ENCODE data around the gene SPRR3.

SPRR3 gene, protein sequence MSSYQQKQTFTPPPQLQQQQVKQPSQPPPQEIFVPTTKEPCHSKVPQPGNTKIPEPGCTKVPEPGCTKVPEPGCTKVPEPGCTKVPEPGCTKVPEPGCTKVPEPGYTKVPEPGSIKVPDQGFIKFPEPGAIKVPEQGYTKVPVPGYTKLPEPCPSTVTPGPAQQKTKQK

DNA sequence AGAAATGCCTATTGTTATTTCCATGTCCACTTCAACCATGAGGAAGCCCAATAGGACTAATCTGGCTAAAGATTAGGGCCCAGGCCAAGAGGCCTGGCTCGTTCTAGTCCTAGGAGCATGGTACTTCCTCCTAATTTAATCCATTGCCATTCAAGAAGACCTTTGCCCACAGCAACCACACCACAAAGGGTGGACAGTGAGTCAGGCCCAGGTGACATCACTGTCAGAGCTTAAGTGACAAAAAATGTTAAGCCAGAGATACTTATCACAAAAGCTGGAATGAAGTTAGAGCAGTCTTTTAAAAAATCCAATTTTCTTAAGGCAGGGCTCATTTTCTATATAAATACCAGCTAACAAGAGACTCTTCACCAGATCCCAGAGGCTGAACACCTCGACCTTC, at the start of gene SPRR3:
SPRR3 (plus strand) TSS at position 368 of the 400 bp plus-strand sequence. CDS start 1,272 bp downstream, outside the sequence.
- no peak for DNase-seq (ENCODE audit: low read depth)

GRCh38 chr1:152953761-152954160, 47.8 kb upstream of the SPRR3 start:
- no peak for DNase-seq (ENCODE audit: low read depth)

- DNase-seq (ENCODE audit: low read depth): no peak
These were observed 47.1 kb upstream of the SPRR3 start for GRCh38 chr1:152954436-152954835.

DNA sequence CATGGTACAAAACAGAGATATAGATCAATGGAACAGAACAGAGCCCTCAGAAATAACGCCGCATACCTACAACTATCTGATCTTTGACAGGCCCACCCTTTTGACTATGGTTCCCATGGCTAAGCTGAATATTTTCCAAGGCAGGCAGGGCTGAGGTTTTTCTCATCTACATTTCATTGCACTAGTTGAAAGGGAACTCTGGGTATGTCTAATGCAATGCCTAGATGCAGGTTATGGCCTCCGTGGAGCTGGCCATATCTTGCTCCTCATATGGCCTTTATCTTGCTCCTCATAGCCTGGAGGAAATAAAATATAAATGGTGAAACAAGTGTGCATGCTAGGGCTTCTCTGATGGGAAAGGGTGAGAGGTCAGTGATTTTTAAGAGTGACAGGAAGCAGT, 44.0 kb upstream of the SPRR3 start:
- DNase-seq (ENCODE audit: low read depth): no peak

DNA sequence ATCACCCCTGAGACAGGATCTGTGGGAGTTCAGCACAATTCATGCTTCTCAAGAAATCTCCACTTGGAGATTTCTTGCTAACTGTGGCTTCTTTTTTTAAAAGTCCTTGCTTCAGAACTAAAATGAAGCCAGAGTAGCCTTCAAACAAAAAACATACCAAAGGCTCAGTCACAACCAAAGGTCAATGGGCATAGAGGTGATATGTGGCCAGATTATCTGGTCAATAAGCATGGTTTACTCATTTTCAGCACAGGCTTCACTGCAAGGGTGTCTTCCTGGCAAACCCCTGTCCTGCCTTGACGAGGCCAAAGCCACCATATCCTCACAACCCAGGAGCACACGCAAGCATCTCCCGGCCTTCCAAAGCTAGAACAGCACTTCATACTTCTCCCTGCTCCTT, 42.3 kb upstream of the SPRR3 start:
- DNase-seq (ENCODE audit: low read depth): no peak

- no peak for DNase-seq (ENCODE audit: low read depth)
These were observed 41.6 kb upstream of the SPRR3 start for GRCh38 chr1:152959801-152960451.

DNA sequence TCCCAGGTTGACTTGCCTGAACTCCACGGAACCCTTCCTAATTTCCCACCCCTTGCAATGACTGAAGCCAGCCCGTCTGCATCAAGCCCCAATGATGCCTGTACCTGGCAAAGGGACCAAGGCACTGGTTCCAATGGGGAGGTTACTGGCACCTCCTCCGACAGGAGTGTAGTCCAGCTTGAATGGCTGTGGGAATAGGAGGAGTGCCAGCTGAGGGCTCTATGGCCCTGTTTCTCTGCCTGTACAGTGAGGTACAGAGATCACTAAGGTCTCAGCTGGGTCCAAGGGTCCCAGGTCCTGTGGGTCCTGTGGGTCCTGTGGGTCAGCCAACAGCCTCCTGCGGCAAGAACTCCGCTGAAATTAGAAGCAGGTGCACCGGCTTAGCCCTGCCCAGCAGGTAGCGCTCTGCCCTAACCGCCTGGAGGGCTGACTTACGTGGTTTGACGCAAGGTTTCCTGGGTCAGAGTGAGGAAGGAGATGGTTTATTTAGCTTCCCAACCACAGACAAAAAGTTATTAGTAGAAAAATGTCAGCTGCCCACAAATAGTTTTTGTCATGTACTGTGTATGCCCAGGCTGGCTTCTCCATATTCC, 41.0 kb upstream of the SPRR3 start:
- DNase-seq (ENCODE audit: low read depth): no peak

DNA sequence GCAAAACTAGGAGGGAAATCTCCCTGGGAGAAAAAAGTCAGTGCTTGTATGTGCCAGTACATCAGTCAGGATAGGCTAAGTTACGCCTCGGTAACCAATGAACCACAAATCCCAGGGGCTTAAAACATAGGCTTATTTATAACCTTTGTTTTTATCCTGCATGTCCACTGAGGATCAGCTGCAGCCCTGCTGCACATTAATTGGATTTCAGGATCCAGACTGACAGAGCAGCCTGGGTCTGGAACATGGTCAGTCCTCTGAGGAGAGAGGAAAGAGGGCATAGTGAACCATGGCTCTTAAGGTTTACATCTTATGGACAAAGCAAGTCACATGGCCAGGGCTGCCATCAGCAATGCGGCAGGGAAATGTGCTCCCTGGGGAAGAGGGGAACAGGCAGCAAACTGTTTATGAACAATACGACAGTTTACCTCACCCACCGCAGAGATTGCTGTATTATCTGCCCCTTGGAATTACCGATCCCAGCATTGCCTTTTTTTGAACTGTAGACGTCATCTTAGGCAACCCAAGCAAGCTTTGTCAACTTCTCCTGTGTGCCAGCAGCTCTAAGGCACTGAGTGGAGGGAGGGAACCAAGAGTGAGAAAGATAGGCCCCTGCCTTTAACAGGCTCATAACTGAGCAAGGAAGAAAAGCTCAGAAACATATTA, 40.2 kb upstream of the SPRR3 start:
- DNase-seq (ENCODE audit: low read depth): no peak

DNA sequence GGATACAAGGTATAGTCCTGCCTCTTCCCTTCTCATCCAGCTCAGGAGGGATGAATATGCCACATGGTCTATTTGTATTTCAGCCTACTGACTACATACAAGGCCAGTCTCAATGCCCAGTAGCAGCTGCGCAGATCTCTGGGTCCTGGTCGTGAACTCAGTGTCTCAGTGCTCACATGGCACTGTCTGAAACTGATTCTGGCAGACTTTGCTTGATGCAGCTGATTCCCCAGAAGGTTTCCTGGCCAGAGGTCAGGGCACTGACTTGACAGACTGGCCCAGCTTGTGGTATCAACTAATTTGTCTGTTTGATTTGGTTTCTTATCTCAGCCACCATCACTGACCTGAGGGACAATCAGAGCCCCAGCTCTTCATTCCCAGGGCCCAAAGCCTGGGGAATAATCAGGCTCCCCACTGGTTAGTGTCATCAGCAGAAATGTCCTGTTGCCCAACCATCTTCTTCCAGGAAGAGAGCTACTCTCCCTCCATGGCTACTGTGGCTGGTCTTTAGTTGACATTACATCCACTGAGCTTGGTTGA, 38.6 kb upstream of the SPRR3 start:
- DNase-seq (ENCODE audit: low read depth): no peak

DNA sequence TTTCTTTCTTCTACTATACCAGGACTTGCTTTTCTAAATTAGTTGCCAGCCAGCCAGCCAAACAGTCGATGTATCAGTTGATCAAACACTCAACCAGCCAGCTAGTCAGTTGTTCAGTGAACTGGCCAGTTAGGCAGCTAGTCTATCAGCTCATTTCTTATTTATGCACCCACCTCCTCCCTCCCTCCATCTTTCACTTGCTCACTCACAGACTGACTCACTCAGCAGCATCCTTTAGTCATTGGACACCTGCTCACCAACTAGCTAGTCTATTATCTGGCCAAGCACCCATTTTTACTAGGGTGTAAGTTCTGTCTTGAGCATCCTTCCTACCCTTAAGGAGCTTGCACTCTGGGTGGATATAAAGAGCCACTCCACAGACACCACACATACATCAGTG, 37.0 kb upstream of the SPRR3 start:
- DNase-seq (ENCODE audit: low read depth): no peak

DNA sequence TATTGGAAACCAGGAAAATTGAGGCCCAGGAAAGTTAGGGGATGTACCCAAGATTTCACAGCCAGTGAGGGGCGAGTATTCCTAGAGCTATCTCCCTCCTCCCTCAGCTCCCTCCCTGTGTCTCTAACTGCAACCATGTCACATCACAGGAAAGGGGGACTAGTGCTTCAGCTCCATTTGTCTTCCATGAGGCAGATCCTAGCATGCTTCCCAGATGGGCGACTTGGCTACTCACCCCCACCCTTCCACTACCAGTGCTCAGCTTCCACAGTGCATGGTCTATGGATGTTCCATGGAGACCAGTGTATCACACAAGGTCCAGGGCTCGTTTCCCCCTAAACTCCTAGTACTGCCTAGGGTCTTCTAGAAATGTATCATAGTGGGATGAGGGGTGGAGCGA, 35.7 kb upstream of the SPRR3 start:
- no peak for DNase-seq (ENCODE audit: low read depth)

DNA sequence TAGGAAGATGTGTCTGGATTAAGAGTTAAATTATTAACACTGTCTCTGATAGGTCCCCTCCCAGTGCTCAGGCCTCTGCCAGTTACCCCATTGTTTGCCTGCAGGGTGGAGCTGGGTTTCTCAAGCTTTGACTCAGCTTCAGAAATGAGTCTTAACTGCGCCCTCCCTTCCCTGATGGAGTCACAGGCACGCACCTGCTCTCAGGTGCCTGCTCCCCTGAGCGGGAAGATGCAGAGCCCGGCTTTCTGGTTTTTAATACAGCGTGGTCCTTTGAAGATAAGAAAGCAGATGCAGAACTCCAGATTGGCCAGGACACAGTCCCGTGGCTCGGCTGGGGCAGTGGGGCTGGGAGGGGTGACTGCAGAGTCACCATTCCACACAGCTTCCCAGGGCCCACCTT, 34.3 kb upstream of the SPRR3 start:
- DNase-seq (ENCODE audit: low read depth): no peak

- no peak for DNase-seq (ENCODE audit: low read depth)
These were observed 33.3 kb upstream of the SPRR3 start for GRCh38 chr1:152968248-152968647.

DNA sequence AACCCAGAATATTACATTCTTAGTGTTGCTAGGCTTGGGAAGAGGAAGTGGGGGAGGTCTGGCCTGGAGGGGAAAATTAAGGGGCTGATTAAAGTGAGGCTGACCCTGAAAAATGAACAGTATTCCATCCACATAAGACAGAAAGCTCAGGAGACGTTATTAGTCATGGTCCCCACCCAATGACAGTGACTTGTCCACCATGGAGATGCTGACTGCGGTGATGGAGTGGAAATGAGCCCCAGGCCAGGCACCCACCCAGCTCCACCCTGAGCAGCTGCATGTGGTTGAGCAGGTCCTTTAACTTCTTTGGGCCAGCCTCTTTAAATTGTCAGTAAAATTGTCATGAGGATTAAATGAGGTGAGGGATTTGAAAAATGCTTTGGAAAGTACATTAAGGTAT, 32.5 kb upstream of the SPRR3 start:
- DNase-seq (ENCODE audit: low read depth): no peak

DNA sequence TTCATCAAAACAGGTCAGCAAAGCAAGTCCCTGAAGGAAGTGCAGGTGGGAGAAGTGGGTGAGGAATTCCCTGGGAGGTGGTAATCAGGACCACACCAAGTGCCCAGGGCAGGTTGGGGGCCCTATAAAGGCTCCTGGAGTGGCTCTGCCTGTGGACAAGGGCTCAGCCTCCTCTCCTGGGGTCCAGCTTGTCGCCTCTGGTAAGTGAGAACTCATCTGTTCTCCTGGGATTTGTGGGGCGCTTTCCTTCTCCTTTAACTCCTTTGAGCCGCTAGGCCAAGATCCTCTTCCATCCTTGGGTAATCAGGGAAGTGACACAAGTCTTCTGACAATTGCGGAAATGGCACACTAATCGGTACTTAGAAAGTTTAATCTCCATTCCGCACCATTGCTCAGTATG, 31.1 kb upstream of the SPRR3 start, which contains the start of gene SPRR4:
SPRR4 (plus strand) TSS at position 154 of the 400 bp plus-strand sequence. CDS start 1,243 bp downstream, outside the sequence.
- DNase-seq (ENCODE audit: low read depth): no peak

- DNase-seq (ENCODE audit: low read depth): no peak
These were observed 29.2 kb upstream of the SPRR3 start for GRCh38 chr1:152972196-152972886.

DNA sequence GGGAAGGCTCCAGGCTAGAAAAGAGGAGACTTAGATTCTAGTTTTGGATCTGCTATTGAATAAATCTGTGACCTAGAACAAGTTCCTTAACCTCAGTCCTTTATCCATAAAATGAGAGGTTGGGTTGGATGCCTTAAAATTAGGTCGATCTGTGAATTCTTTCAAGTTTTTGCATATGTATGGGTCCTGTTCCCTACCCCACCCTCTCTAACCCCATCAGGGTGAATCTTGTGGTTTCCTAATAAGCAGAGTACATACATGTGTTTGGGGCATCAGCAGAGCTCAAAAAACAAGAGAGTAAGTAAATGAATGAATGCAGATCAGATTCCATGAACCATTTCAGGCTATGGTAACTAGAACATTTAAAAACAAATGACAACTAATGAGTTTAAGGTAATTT, 24.9 kb upstream of the SPRR3 start:
- no peak for DNase-seq (ENCODE audit: low read depth)

- no peak for DNase-seq (ENCODE audit: low read depth)
These were observed 23.9 kb upstream of the SPRR3 start for GRCh38 chr1:152977614-152978013.

GRCh38 chr1:152980676-152981075, 20.9 kb upstream of the SPRR3 start:
- DNase-seq (ENCODE audit: low read depth): no peak

DNA sequence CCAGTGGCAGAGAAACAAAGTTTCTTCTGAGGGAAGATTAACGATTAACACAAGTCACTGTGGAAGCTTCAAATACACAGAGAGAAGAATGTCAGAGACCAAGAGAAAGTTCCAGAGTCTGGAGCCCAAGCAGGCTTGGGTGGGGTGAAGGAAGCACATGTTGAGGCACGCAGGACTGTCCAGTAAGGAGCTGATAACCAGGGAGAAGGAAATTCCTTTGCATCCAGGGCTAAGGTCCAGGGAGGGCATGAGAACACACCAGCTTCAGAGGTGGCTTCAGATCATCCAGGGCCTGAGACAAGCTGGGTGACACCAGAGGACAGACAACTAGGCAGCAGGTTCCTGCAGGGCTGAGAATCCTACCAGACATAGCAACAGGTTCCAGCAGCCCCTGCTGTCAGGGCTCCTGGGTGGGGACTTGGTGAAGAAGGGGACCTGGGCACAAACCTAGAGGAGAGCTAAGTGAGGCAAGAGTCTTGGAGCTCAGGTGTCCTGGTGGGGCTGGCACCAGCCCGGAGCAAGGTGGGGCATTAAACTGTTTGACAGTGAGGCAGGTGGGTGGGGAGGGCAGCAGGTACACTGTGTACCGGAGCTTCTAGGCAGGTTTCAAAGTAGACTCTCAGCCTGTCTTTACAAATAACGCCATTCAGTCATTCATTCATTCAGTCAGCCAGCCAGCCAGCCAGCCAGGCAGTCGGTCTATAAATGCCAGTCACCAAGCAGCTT, 20.2 kb upstream of the SPRR3 start:
- no peak for DNase-seq (ENCODE audit: low read depth)

DNA sequence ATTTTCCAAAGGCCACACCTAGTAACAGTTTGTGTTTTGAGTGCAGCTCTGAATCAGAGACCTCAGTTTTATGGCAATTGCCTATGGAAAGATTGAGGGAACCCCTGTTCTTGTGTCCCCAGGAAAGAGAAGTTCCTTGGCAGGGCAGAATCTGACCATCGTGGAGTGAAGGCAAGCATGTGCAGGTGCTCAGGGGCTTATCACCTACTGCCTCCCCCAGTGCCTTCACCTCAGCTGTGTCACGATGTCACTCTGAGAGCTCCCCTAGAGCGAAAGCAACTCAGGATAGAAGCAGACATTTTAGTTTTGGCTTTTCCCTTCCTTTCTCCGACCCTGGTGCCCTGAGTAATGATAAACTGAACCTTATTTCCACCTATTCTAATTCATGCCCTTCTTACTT, 19.5 kb upstream of the SPRR3 start:
- DNase-seq (ENCODE audit: low read depth): no peak

DNA sequence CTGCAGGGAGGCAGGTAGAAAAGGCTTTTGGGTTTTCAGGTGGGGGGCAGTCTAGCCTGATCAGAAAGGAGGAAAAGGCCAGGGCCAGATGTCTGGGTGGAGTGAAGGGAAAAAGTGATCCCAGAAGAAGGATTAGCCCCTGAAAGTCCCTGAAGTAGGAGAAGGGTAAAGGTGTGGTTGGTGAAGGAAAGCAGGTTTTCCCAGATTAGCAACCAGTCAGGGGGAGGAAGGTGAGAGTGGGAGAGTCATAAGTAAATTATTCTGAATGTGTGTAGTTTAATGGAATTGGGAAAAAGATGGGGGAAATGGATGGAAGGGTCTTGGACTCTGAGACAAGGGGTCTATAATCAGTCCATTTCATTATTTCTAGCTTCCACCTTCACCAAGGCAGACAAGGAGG, 18.3 kb upstream of the SPRR3 start:
- no peak for DNase-seq (ENCODE audit: low read depth)
